NCI-H1694 (cell line): ENCODE measurements around the gene FOXC2.

Experiments
- DNase-seq: peaks from one replicate; lab custom pipeline; 2025; lab: John Stamatoyannopoulos, UW

FOXC2 gene

DNA sequence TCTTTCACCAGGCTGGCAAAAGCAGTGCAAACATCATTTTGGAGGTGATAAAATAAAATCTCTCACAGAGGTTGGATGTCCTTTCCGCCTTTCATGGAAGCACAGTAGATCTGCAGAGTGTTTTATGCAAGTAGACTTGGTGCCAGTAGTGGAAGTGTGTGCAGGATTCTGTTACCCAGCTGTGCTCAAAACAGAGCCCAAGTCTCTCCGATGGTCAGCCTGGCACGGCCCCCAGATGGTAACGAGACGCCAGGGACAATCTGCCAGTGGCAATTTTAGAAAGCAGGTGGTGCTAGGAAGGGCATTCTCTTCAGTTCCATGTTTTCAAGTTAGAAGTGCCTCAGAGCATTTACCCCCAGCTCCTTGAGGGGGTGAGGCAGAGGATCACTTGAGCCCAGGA is 10.1 kb upstream of the FOXC2 start:
- DNase-seq: no peak

GRCh38 chr16:86557587-86557986 is 9.0 kb upstream of the FOXC2 start:
- no peak for DNase-seq

DNA sequence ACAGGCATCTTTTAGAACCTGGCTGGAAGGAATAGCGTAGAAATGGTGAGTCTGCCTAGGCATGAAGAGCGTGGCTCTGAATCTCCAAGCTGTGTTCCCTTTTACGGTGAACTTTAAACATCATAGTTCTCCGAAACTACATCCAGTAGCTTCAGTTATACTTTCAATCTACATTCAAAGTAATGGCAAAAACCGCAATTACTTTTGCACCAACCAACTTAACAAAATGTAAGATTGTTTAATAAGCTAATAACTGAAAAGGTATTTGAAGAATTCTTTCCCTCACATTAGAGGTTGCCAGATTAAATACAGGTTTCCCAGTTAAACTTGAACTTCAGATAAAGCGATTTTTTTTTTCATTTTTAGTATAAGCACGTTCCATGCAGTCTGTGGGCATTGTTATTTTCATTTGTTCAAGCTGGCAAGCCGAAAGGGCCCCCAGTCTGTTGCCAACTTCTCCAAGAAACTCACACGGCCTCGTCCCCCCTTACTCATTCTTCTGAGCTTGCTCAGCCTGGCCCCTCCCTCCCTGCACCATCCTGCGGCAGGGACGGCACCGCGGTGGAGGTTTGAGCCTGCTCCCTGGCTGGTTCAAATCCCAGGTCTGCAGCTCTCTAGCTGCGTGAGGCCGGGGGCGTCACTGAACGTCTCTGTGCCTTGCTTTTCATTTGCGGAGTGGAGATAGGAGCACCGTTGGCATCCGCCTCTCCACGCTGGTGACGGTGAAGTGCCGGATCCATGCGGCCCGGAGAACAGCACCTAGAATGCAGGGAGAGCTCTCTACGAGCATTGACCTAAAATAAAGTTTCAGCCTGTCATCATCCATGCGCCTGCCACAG is 8.1 kb upstream of the FOXC2 start:
- no peak for DNase-seq

- DNase-seq: no peak
Observed at GRCh38 chr16:86559802-86560305, 6.8 kb upstream of the FOXC2 start.

GRCh38 chr16:86562356-86562755 is 4.3 kb upstream of the FOXC2 start:
- no peak for DNase-seq

DNA sequence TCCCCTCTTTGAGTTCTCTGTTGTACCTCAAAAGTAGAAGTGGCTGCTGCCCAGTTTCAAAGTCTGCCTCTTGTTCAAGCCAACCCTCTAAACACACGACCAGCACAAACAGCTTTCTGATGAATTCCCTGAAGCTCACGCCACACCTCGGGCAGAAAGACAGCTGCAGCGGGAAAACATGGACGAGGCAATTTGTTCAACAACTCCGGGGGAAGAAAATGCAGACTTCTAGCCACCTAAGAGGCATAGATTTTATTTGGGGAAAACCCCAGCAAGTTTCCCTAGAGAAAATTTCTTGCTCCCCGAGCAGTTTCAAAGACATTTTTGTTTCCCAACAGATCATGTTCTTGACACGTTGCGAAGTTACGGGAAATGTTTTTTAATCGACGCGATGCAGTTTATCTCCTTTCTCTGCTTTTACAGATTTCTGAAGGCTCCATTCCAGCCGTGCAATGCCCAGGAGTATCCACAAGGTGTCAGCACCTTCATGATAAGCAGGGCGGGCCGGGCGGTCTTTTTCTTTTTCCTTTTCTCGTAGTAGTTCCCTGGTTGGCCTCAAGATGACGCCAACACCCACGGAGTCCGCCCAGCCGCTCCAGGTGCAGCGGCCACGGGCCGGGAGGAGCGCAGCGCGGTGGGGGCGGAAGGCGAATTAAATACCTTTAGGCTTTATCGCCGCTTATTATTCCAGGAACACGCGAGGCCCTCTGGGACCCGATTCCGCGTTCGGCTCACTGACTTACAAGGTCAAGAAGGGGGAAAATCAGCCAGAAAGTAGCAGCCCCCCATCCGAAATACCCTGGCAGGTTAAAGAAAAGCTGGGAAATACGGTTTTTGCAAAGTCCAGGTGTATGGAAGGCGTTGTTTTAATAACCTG is 2.9 kb upstream of the FOXC2 start:
- peak; percentile 86 for DNase-seq

GRCh38 chr16:86565181-86565631 is 1.4 kb upstream of the FOXC2 start:
- DNase-seq: no peak

DNA sequence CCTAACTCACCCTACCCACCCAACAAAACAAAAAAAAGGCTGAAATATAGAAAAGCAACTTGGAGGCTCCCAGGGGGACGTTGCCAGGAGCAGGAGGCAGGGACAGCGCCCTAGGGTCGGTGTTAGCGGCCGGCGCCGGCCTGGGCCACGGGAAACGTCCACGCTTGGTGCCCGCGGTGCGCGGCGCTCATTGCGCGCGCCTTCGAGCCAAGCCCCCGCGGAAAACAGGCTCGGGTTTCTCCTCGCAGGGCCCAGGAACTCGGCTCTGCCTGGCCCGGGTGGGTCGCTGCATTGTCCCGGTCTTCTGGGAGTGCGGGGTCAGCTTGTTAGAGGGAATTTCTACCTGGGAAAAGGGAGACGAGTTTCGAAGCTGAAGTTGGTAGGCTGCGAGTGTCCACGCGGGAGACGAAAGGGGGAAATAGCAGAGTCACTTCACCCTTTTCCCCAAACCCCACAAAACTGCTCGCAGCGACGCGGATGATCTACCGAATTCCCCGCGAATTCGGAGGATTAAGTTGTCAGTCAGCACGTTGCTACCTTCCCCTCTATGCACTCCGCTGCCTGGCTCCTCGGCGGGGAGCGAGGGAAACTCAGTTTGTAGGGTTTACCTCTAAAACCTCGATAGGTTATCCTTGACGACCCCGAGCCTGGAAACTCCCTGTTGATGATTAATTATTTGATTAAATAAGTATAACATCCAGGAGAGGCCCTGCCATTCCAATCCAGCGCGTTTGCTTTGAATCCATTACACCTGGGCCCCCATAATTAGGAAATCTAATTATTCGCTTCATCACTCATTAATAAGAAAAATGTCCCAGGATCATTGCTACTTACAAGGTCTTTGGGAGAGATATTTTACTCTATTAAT is 751 bp upstream of the FOXC2 start:
- DNase-seq: no peak

DNA sequence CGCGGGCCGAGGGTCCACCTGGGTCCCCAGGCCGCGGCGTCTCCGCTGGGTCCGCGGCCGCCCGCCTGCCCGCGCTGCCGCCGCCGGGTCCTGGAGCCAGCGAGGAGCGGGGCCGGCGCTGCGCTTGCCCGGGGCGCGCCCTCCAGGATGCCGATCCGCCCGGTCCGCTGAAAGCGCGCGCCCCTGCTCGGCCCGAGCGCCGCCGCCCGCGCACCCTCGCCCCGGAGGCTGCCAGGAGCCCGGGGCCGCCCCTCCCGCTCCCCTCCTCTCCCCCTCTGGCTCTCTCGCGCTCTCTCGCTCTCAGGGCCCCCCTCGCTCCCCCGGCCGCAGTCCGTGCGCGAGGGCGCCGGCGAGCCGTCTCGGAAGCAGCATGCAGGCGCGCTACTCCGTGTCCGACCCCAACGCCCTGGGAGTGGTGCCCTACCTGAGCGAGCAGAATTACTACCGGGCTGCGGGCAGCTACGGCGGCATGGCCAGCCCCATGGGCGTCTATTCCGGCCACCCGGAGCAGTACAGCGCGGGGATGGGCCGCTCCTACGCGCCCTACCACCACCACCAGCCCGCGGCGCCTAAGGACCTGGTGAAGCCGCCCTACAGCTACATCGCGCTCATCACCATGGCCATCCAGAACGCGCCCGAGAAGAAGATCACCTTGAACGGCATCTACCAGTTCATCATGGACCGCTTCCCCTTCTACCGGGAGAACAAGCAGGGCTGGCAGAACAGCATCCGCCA is 504 bp downstream of the FOXC2 start:
- no peak for DNase-seq

DNA sequence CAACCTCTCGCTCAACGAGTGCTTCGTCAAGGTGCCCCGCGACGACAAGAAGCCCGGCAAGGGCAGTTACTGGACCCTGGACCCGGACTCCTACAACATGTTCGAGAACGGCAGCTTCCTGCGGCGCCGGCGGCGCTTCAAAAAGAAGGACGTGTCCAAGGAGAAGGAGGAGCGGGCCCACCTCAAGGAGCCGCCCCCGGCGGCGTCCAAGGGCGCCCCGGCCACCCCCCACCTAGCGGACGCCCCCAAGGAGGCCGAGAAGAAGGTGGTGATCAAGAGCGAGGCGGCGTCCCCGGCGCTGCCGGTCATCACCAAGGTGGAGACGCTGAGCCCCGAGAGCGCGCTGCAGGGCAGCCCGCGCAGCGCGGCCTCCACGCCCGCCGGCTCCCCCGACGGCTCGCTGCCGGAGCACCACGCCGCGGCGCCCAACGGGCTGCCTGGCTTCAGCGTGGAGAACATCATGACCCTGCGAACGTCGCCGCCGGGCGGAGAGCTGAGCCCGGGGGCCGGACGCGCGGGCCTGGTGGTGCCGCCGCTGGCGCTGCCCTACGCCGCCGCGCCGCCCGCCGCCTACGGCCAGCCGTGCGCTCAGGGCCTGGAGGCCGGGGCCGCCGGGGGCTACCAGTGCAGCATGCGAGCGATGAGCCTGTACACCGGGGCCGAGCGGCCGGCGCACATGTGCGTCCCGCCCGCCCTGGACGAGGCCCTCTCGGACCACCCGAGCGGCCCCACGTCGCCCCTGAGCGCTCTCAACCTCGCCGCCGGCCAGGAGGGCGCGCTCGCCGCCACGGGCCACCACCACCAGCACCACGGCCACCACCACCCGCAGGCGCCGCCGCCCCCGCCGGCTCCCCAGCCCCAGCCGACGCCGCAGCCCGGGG is 1.3 kb downstream of the FOXC2 start:
- DNase-seq: no peak

DNA sequence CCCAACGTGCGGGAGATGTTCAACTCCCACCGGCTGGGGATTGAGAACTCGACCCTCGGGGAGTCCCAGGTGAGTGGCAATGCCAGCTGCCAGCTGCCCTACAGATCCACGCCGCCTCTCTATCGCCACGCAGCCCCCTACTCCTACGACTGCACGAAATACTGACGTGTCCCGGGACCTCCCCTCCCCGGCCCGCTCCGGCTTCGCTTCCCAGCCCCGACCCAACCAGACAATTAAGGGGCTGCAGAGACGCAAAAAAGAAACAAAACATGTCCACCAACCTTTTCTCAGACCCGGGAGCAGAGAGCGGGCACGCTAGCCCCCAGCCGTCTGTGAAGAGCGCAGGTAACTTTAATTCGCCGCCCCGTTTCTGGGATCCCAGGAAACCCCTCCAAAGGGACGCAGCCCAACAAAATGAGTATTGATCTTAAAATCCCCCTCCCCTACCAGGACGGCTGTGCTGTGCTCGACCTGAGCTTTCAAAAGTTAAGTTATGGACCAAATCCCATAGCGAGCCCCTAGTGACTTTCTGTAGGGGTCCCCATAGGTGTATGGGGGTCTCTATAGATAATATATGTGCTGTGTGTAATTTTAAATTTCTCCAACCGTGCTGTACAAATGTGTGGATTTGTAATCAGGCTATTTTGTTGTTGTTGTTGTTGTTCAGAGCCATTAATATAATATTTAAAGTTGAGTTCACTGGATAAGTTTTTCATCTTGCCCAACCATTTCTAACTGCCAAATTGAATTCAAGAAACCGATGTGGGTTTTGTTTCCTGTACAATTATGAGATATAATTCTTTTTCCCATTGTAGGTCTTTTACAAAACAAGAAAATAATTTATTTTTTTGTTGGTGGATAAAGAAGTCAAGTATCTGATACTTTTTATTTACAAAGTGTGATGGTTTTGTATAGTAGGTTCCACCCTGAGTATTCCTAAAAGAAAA is 2.3 kb downstream of the FOXC2 start:
- DNase-seq: no peak

DNA sequence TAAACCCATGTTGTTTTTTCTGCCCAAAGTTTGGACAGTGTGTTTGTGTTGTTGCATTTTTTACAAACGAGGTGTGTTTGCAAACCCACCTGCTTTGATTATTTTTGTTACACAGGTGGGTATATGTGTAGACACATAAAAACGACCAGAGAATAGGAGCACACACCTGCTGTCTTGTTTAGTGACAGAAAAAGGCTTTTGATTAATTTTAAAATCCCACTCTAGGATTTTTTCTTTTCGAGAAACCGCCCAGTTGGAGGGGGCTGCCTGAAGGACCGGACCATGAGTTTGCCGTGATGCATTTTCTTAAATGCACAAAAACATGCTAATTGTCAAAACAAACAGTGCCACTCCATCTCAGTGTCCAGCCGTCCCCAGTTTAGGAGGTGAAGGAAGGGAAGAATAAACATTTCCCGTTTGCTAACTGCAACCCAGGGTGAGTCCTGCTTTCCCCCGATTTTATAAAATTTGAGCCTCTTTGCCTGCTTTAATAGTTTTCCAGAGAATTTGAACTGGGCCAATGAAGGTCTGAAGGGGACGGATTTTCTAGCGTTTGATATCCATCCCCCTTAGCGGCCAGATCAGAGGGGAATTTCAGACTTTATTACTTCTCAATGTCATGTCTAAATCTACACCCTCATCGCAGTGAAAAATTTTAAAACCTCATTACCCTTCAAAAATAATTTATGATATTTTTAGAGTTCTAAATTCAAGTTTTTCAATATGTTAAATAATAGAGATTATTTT is 3.2 kb downstream of the FOXC2 start:
- no peak for DNase-seq

DNA sequence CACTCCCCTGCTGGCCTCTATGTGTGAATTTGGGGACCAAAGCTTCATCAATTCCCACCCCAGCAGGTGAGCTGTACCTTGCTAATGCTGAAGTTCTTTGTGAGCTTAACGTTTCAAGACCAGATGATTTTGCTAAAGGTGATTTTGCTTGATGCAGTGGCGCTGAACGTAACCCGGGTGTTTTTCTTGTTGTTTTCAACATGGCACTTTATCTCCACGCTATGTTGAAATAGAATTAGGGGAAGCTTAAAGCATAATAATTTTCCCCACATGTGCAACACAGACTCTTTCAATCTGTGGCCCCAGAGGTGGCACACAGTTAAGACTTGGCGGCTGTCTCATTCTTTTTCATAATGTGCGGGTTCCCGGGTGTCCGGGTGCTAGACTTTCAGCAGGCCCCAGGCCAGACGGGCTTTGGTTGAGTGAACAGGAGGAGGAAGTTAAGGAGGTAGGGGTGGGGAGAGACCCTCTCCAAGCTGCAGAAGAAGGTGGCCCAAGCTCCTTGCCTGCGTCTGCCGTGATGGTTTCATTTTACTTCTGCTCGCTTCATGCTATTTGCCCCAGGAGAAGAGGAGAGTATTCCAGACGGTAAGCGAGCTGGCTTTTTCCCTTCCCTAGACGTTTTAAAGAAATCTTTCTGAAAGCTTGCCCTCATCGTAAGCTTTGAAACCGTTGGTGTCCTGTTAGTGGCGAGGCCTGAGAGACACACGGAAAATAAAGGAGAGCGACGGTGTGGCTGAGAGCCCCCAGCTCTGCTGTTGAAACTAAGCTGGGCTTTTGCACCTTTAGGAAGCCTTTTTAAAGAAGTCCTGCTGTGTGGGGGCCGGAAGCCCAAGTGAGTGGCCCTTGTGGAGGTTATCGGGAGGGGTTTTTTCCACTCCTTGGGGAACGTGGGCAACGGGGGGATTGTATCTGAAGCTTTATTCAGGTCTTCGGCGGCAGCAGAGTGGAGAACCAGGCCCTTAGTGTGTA is 4.2 kb downstream of the FOXC2 start:
- no peak for DNase-seq

DNA sequence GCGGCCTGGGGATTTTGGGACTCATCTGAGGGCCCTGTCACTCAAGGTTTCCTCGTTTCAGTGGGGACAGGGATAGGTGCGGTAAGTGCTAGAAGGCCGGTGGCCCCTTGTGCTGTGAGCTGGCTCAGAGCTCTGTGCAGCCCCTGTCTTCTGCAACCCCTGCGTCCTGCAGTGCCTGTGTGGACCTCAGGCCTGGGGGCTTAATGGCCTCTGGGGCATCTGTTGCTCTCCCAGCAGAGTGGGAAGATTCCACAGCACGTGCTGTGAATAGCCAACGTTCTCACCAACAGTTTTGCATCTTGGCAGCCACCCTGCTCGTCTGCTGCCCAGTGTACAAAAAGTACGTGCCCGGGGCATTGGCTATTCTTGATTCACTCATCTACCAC is 4.9 kb downstream of the FOXC2 start:
- DNase-seq: no peak

DNA sequence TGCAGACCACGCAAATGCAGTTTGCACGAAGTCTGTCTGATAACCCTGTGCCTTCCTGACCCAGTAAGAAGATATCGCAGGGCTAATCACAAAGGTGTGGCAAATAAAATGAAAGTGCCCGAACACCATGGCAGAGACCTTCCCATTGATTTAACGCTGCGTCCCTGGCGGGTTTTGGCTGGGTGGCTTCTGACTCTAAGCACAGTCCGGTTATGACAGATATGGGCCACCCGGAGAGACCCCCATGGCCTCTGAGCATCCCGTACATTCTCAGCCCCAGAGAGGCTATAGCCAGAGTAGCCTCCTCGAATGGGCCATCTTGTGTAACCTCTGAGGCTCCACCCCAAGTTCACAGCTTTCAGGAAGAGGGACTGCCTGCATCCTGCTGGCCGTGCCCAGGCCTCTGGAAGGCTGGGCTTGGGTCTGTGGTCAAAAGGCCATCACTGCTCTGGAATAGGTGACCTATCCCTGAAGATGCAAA is 5.5 kb downstream of the FOXC2 start:
- no peak for DNase-seq

GRCh38 chr16:86572606-86573005 is 6.0 kb downstream of the FOXC2 start:
- DNase-seq: no peak

DNA sequence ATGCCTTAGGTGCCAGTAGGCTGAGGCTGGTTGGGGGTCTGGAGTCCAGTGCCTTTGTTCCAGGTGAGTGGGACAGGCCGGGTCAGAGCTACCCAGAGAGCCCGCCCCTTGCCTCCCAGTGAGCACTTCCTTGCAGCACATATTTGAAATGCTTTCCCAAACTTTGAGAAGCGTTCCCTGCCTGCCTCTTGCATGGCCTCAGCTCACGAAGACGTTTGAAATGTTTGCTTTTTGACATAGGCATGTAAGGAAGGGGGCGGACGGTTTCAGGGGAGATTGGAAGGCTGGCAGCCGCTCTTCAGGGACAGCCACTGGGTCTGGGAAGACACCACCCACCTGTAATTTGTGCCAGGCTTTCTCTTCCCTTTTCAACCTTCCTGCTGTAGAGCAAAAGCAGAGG is 6.6 kb downstream of the FOXC2 start:
- DNase-seq: no peak
